ENCODE data around the gene EID2B. TPM values are rescaled to one million over a fixed set of nuclear protein-coding genes. Genes with fewer than 3 reads are reported as not detected.

The EID2B gene
- total and polyA plus RNA-seq, 4 donors, result 2.1 to 5.2 (median 2.9) TPM

GRCh38 chr19:39483141-39483540, 49.5 kb downstream of the EID2B start:
- Histone ChIP-seq H3K4me1 (ENCODE audit: control insufficient read depth in 5 of 5, insufficient read depth in 5 of 5, low read length in 5 of 5) (peaks cover 3 to 13% (median 6%) of the 10 kb centered on the region in 5 donors), H3K4me3 (no peak overlapping the region), H3K9me3 (ENCODE audit: control insufficient read depth in 4 of 4, insufficient read depth in 3 of 4, low read length in 3 of 4) (no peaks in the 10 kb centered on the region), H3K36me3 (ENCODE audit: control insufficient read depth in 4 of 4, insufficient read depth in 4 of 4, low read length in 4 of 4) (peaks cover under 1 to 24% (median 19%) of the 10 kb centered on the region in 4 donors), H3K9ac (ENCODE audit: insufficient read depth in 1 of 2, low read length in 2 of 2) (no peak overlapping the region), H3K27ac (ENCODE audit: low read depth in 1 of 2, low read length in 1 of 2) (no peak overlapping the region), H3K27me3 (ENCODE audit: control insufficient read depth in 3 of 3, insufficient read depth in 3 of 3, low read length in 2 of 3) (no peaks in the 10 kb centered on the region)
- 79 to 82% methylated on average over 6 of the region's 6 CpGs for WGBS, 2 donors
- DNase-seq, result no peak
- no peak for TF ChIP-seq CTCF (IDR thresholded peaks at IDR 0.05; ENCODE audit: control extremely low read depth, extremely low read depth)
- no peak for ATAC-seq (ENCODE audit: insufficient read depth, low FRiP score)

GRCh38 chr19:39481676-39482075, 51.0 kb downstream of the EID2B start:
- Histone ChIP-seq H3K36me3 (ENCODE audit: control insufficient read depth in 4 of 4, insufficient read depth in 4 of 4, low read length in 4 of 4) (peaks cover 0 to 18% (median 13%) of the 10 kb centered on the region in 4 donors), H3K4me1 (ENCODE audit: control insufficient read depth in 5 of 5, insufficient read depth in 5 of 5, low read length in 5 of 5) (peaks cover 3 to 13% (median 6%) of the 10 kb centered on the region in 5 donors), H3K27ac (ENCODE audit: low read depth in 1 of 2, low read length in 1 of 2) (no peak overlapping the region), H3K9ac (ENCODE audit: insufficient read depth in 1 of 2, low read length in 2 of 2) (peak overlapping the region; percentile 90 to 91), H3K27me3 (ENCODE audit: control insufficient read depth in 3 of 3, insufficient read depth in 3 of 3, low read length in 2 of 3) (no peaks in the 10 kb centered on the region), H3K4me3 (no peak overlapping the region), H3K9me3 (ENCODE audit: control insufficient read depth in 4 of 4, insufficient read depth in 3 of 4, low read length in 3 of 4) (no peaks in the 10 kb centered on the region)
- no peak for TF ChIP-seq CTCF (IDR thresholded peaks at IDR 0.05; ENCODE audit: control extremely low read depth, extremely low read depth)
- 71 to 91% methylated on average over 11 of the region's 11 CpGs for WGBS, 2 donors
- ATAC-seq (ENCODE audit: insufficient read depth, low FRiP score) (no peak), DNase-seq (no peak)

GRCh38 chr19:39481229-39481545, 51.5 kb downstream of the EID2B start:
- ATAC-seq (ENCODE audit: insufficient read depth, low FRiP score) (no peak), DNase-seq (no peak)
- no peak for TF ChIP-seq CTCF (IDR thresholded peaks at IDR 0.05; ENCODE audit: control extremely low read depth, extremely low read depth)
- Histone ChIP-seq H3K4me3 (peak overlapping the region; percentile 94), H3K27ac (ENCODE audit: low read depth in 1 of 2, low read length in 1 of 2) (peak overlapping the region in 1 of 2 donors; percentile 45), H3K4me1 (ENCODE audit: control insufficient read depth in 5 of 5, insufficient read depth in 5 of 5, low read length in 5 of 5) (peaks cover 3 to 13% (median 6%) of the 10 kb centered on the region in 5 donors), H3K9ac (ENCODE audit: insufficient read depth in 1 of 2, low read length in 2 of 2) (peak overlapping the region; percentile 90 to 91), H3K27me3 (ENCODE audit: control insufficient read depth in 3 of 3, insufficient read depth in 3 of 3, low read length in 2 of 3) (no peaks in the 10 kb centered on the region), H3K9me3 (ENCODE audit: control insufficient read depth in 4 of 4, insufficient read depth in 3 of 4, low read length in 3 of 4) (no peaks in the 10 kb centered on the region), H3K36me3 (ENCODE audit: control insufficient read depth in 4 of 4, insufficient read depth in 4 of 4, low read length in 4 of 4) (peaks cover 4 to 17% (median 10%) of the 10 kb centered on the region in 4 donors)
- WGBS, 2 donors, result 2% methylated on average over 12 of the region's 12 CpGs

Other genes starting within 250 kb of the EID2B start
- not detected for gene IFNL1, start 236.4 kb downstream of the EID2B start, total RNA-seq
- gene IFNL1, start 236.4 kb downstream of the EID2B start, polyA plus RNA-seq, result under 1 TPM in 1 of 2 donors, not detected in 1; 0.17 TPM
- gene LRFN1, start 212.0 kb downstream of the EID2B start, total RNA-seq, result 1 to 10 TPM; 1.6 to 2.2 TPM
- gene LRFN1, start 212.0 kb downstream of the EID2B start, polyA plus RNA-seq, result 1 to 10 TPM; 1.2 to 3.6 TPM
- gene GMFG, start 196.8 kb downstream of the EID2B start, total RNA-seq, result 100 to 1,000 TPM in 1 of 2 donors, 10 to 100 TPM in 1; 38.4 to 110 TPM
- 100 to 1,000 TPM; 192 to 317 TPM for gene GMFG, start 196.8 kb downstream of the EID2B start, polyA plus RNA-seq
- gene SAMD4B, start 190.4 kb downstream of the EID2B start, total RNA-seq, result 10 to 100 TPM; 77.6 to 91.1 TPM
- 100 to 1,000 TPM in 1 of 2 donors, 10 to 100 TPM in 1; 82.5 to 103 TPM for gene SAMD4B, start 190.4 kb downstream of the EID2B start, polyA plus RNA-seq
- gene PAF1, start 141.7 kb downstream of the EID2B start, total RNA-seq, result 10 to 100 TPM; 24.8 to 32.9 TPM
- gene PAF1, start 141.7 kb downstream of the EID2B start, polyA plus RNA-seq, result 10 to 100 TPM; 35.1 to 41.8 TPM
- 10 to 100 TPM; 16.5 to 36.3 TPM for gene MED29, start 141.5 kb downstream of the EID2B start, total RNA-seq
- 10 to 100 TPM; 29.4 to 36.8 TPM for gene MED29, start 141.5 kb downstream of the EID2B start, polyA plus RNA-seq
- 100 to 1,000 TPM in 1 of 2 donors, 10 to 100 TPM in 1; 41.2 to 170 TPM for gene ZFP36, start 126.0 kb downstream of the EID2B start, total RNA-seq
- 100 to 1,000 TPM; 174 to 655 TPM for gene ZFP36, start 126.0 kb downstream of the EID2B start, polyA plus RNA-seq
- gene PLEKHG2, start 120.2 kb downstream of the EID2B start, total RNA-seq, result 10 to 100 TPM; 33.4 to 52.7 TPM
- gene PLEKHG2, start 120.2 kb downstream of the EID2B start, polyA plus RNA-seq, result 10 to 100 TPM; 15.5 to 20.9 TPM
- 1,000 to 10,000 TPM in 1 of 2 donors, 100 to 1,000 TPM in 1; 108 to 1,772 TPM for gene RPS16, start 96.9 kb downstream of the EID2B start, total RNA-seq
- gene RPS16, start 96.9 kb downstream of the EID2B start, polyA plus RNA-seq, result 1,000 to 10,000 TPM; 2,468 to 3,242 TPM
- 100 to 1,000 TPM in 1 of 2 donors, 10 to 100 TPM in 1; 55.1 to 105 TPM for gene SUPT5H, start 87.3 kb downstream of the EID2B start, total RNA-seq
- gene SUPT5H, start 87.3 kb downstream of the EID2B start, polyA plus RNA-seq, result 100 to 1,000 TPM in 1 of 2 donors, 10 to 100 TPM in 1; 71.0 to 127 TPM
- 10 to 100 TPM; 47.5 to 57.8 TPM for gene TIMM50, start 52.0 kb downstream of the EID2B start, total RNA-seq
- gene TIMM50, start 52.0 kb downstream of the EID2B start, polyA plus RNA-seq, result 10 to 100 TPM; 49.7 to 67.4 TPM
- gene DLL3, start 33.9 kb downstream of the EID2B start, total RNA-seq, result not detected
- gene DLL3, start 33.9 kb downstream of the EID2B start, polyA plus RNA-seq, result under 1 TPM in 1 of 2 donors, not detected in 1; 0.07 TPM
- gene SELENOV, start 17.7 kb downstream of the EID2B start, total RNA-seq, result not detected
- gene SELENOV, start 17.7 kb downstream of the EID2B start, polyA plus RNA-seq, result not detected
- 10 to 100 TPM; 11.8 to 13.1 TPM for gene EID2, start 7.3 kb upstream of the EID2B start, total RNA-seq
- 10 to 100 TPM; 10.4 to 20.2 TPM for gene EID2, start 7.3 kb upstream of the EID2B start, polyA plus RNA-seq
- gene LGALS13, start 69.7 kb upstream of the EID2B start, total RNA-seq, result not detected
- gene LGALS13, start 69.7 kb upstream of the EID2B start, polyA plus RNA-seq, result not detected
- not detected for gene LGALS16, start 123.1 kb upstream of the EID2B start, total RNA-seq
- not detected for gene LGALS16, start 123.1 kb upstream of the EID2B start, polyA plus RNA-seq
- not detected for gene LGALS14, start 171.6 kb upstream of the EID2B start, total RNA-seq
- gene LGALS14, start 171.6 kb upstream of the EID2B start, polyA plus RNA-seq, result not detected
- gene CLC, start 205.2 kb upstream of the EID2B start, total RNA-seq, result 1 to 10 TPM in 1 of 2 donors, under 1 TPM in 1; 0.46 to 1.8 TPM
- gene CLC, start 205.2 kb upstream of the EID2B start, polyA plus RNA-seq, result 1 to 10 TPM in 1 of 2 donors, under 1 TPM in 1; 0.30 to 4.6 TPM
- not detected for gene LEUTX, start 246.0 kb upstream of the EID2B start, total RNA-seq
- not detected for gene LEUTX, start 246.0 kb upstream of the EID2B start, polyA plus RNA-seq

All from lung (tissue), 12 donors.